HG02885 (cell line): ENCODE data around the gene UPK3BL1.

Source experiments
- ATAC-seq: cut with Tn5 transposase; IDR thresholded peaks from one replicate; pipeline ENCODE4 v1.9.1; 2021; ENCODE audit warnings: mild to moderate bottlenecking; ENCODE audit not compliant: unreplicated experiment, poor library complexity

Gene UPK3BL1

DNA sequence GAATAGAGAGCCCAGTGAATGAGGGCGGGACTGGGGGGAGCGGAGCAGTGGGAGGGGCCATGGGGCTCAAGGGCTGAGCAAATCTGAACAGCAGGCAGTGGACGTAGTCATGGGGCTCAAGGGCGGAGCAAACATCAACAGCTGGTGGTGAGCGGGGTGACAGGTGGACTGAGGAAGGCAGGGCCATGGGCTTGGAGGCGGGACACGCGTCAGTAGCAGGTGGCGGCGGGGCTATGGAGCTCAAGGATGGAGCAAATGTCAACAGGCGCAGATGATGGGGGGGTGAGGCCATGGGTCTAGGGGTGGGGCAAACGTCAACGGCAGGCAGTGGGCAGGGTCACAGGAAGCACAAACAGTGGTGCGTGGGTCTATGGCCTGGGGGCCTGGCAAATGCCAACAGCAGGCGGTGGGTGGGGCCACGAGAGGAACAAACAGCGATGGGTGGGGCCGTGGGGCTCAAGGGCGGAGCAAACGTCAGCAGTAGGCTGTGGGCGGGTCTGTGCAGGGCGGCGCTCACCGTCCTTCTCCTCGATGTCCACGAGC lies 50.0 kb downstream of the UPK3BL1 start:
- peak; percentile 55 for ATAC-seq

DNA sequence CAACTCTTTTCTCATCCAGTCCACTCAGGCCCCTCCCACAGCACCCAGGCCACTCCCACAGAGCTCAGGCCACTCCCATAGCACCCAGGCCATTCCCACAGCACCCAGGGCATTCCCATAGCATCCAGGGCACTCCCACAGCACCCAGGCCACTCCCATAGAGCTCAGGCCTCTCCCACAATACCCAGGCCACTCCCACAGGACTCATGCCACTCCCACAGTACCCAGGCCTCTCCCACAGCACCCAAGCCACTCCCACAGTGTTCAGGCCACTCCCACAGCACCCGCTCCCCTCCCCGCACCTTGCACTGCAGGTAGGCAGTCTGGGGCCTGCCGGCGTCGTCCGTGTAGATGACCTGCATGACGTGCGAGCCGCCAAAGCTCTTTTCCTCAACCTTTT lies 52.7 kb downstream of the UPK3BL1 start:
- ATAC-seq = peak; percentile 52
